WTC11 (cell line): ENCODE measurements around the gene SLC25A45.

Experiments
- GTF2I ChIP-seq: fragments of 250-450 bp; sonication (Bioruptor Pico); conservative IDR thresholded peaks from 2 replicates; pipeline ENCODE4 v1.4.0; 2021; ENCODE audit warnings: mild to moderate bottlenecking
- NR2C2 ChIP-seq: sonication (generic); formaldehyde crosslinking; IDR thresholded peaks from 2 replicates; pipeline ENCODE4 v1.8.0; 2022; ENCODE audit warnings: mild to moderate bottlenecking, missing genetic modification reagents
- TF ChIP-seq, protein P1 (sequence below): fragments of 200-600 bp; IDR thresholded peaks from 2 replicates; pipeline ENCODE4 v1.8.0; 2022; ENCODE audit warnings: antibody characterized with exemption
- TF ChIP-seq, protein P2 (sequence below): fragments of 250-450 bp; sonication (Bioruptor Pico); IDR thresholded peaks from 2 replicates; pipeline ENCODE4 v1.8.0; 2021; ENCODE audit warnings: mild to moderate bottlenecking

DNA sequence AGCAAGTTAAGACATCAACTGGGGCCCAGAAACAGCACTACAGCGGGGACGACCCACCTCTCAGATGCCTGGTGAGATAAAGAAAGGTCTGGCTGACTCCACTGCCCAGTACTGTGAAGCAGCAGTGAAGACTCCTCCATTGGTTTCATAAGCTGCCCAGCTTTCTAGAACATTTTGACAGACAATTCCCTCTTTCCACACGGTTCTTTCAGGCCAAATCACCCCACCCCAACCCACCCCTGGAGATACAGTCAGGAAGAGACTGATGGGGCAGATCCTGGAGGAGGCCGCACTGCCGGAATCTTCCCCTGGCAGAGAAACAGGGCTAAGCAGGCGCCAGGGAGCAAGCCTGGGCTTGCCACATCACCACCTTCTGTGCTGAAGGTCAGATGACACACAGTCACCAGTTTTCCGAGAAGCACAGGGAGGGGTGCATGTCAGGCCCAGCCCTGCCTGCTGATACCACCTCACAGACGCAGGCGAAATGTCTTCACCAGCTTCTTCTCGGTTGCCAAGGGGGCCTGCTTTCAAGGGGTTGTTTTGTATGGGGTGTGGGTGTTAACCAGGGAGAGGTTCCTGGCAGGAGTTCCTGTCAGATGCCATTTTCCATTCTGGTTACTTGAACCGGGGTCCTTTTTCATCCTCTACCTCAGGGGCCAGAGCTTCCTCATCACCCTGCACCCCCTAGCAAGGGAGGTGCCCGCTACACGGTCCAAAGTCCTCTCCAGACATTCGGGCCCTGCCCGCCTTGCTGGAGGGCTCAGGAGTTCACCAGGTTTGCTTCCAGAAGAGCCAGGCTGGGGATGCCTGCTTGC is 38.7 kb upstream of the SLC25A45 start:
- TF ChIP-seq, protein P1, sequence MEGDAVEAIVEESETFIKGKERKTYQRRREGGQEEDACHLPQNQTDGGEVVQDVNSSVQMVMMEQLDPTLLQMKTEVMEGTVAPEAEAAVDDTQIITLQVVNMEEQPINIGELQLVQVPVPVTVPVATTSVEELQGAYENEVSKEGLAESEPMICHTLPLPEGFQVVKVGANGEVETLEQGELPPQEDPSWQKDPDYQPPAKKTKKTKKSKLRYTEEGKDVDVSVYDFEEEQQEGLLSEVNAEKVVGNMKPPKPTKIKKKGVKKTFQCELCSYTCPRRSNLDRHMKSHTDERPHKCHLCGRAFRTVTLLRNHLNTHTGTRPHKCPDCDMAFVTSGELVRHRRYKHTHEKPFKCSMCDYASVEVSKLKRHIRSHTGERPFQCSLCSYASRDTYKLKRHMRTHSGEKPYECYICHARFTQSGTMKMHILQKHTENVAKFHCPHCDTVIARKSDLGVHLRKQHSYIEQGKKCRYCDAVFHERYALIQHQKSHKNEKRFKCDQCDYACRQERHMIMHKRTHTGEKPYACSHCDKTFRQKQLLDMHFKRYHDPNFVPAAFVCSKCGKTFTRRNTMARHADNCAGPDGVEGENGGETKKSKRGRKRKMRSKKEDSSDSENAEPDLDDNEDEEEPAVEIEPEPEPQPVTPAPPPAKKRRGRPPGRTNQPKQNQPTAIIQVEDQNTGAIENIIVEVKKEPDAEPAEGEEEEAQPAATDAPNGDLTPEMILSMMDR, result no peak
- TF ChIP-seq, protein P2, sequence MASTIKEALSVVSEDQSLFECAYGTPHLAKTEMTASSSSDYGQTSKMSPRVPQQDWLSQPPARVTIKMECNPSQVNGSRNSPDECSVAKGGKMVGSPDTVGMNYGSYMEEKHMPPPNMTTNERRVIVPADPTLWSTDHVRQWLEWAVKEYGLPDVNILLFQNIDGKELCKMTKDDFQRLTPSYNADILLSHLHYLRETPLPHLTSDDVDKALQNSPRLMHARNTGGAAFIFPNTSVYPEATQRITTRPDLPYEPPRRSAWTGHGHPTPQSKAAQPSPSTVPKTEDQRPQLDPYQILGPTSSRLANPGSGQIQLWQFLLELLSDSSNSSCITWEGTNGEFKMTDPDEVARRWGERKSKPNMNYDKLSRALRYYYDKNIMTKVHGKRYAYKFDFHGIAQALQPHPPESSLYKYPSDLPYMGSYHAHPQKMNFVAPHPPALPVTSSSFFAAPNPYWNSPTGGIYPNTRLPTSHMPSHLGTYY (CRISPR knock-in tag), result no peak
- no peak for TF ChIP-seq GTF2I (CRISPR knock-in tag)
- no peak for TF ChIP-seq NR2C2
